G401 (cell line): Measurements from ENCODE around the gene CYP51A1. TPM values are rescaled to one million over a fixed set of nuclear protein-coding genes. Genes with fewer than 3 reads are reported as not detected.

Experiments
- DNase-seq: peaks from one replicate; pipeline ENCODE4 v3.0.0-alpha.2; 2015; ENCODE audit warnings: low spot score
- in situ Hi-C: cut with HindIII; loops from 2 replicates; pipeline ENCODE4 v1.10.0; 2016; ENCODE audit warnings: low sequenced_read_pairs, mixed read lengths
- total RNA-seq: library from RNA; depleted of rRNA; stranded (reverse); fragments of >200 nt; shearing (Covaris generic); gene quantifications from 2 replicates; pipeline ENCODE4 v1.2.3, GENCODE V29; 2014; rRNA removed

Gene CYP51A1
- total RNA-seq, 1 experiment from 2014 or later = 116 TPM

GRCh38 chr7:92064438-92065029 is 69.7 kb downstream of the CYP51A1 start:
- in situ Hi-C loops = no loop called here
- no peak for DNase-seq

Other genes with a start within 250 kb of the CYP51A1 start
- 15.4 and 20.4 TPM in 2 replicates for gene AKAP9, start 193.6 kb downstream of the CYP51A1 start, total RNA-seq
- gene LRRD1, start 44.7 kb upstream of the CYP51A1 start, total RNA-seq = 0.03 TPM in 1 of 2 replicates, not detected in the other
- 25.0 and 39.7 TPM in 2 replicates for gene KRIT1, start 111.4 kb upstream of the CYP51A1 start, total RNA-seq
- 24.7 and 46.3 TPM in 2 replicates for gene ANKIB1, start 111.5 kb upstream of the CYP51A1 start, total RNA-seq